Gastroesophageal sphincter (tissue), 4 donors: ENCODE measurements around the gene OLFM2. TPM values are rescaled to one million over a fixed set of nuclear protein-coding genes. Genes with fewer than 3 reads are reported as not detected.
"Not testable (repeated sequence)": the region's sequence is repeated elsewhere in the genome, so short reads cannot be mapped to it uniquely, and the experiment has no call there.

Source experiments
- ATAC-seq: fragments of 150-250 bp; one replicate; pipeline ENCODE4 v1.9.1; 2016; ENCODE audit warnings: mild to moderate bottlenecking, moderate library complexity
- H3K27ac ChIP-seq, 4 donors: fragments of 200-600 bp; sonication (generic) in 3 of 4; 1 replicate in 3 of 4; 2 replicates in 1 of 4; pipeline ENCODE4 v1.5.1; 2016 to 2019
- H3K27me3 ChIP-seq: fragments of 200-600 bp; sonication (generic); one replicate; pipeline ENCODE4 v1.5.1; 2019
- H3K36me3 ChIP-seq, 2 donors: fragments of 200-600 bp; sonication (generic); one replicate each; pipeline ENCODE4 v1.5.1; 2019; ENCODE audit warnings: control low read depth in 1 of 2
- H3K4me1 ChIP-seq, 3 donors: fragments of 200-600 bp; sonication (generic); 1 replicate in 2 of 3; 2 replicates in 1 of 3; pipeline ENCODE4 v1.5.1; 2016 to 2019; ENCODE audit warnings: control low read depth in 2 of 3
- H3K4me3 ChIP-seq, 2 donors: fragments of 200-600 bp; sonication (generic); one replicate each; pipeline ENCODE4 v1.5.1; 2019; ENCODE audit warnings: mild to moderate bottlenecking in 1 of 2, moderate library complexity in 1 of 2
- H3K9me3 ChIP-seq, 3 donors: fragments of 200-600 bp; sonication (generic); one replicate each; pipeline ENCODE4 v1.5.1; 2017 to 2019; ENCODE audit warnings: control low read depth in 2 of 3
- CTCF ChIP-seq, 4 experiments: fragments of 200-600 bp in 2 of 4; fragments of 450-650 bp in 2 of 4; sonication (generic) in 1 of 4; IDR thresholded peaks; one replicate each; pipeline ENCODE4 v1.5.1; 2017 to 2019; ENCODE audit warnings: antibody characterized with exemption in 4 of 4, mild to moderate bottlenecking in 2 of 4, moderate library complexity in 2 of 4
- EP300 ChIP-seq: sonication (generic); formaldehyde crosslinking; IDR thresholded peaks from one replicate; pipeline ENCODE4 v1.6.1; 2017; ENCODE audit warnings: antibody characterized with exemption, mild to moderate bottlenecking
- POLR2A ChIP-seq, 2 donors: fragments of 450-650 bp; IDR thresholded peaks; one replicate each; pipeline ENCODE4 v1.6.1; 2017; ENCODE audit warnings: antibody characterized with exemption in 2 of 2, mild to moderate bottlenecking in 2 of 2, moderate library complexity in 1 of 2
- POLR2AphosphoS5 ChIP-seq: sonication (generic); formaldehyde crosslinking; IDR thresholded peaks from one replicate; pipeline ENCODE4 v1.6.1; 2017; ENCODE audit warnings: antibody characterized with exemption
- WGBS, 2 donors: methylation state at CpG; one replicate each; pipeline ENCODE4 v1.1.5; 2018; ENCODE audit warnings: low coverage in 1 of 2; 5-methylcytosine and 5-hydroxymethylcytosine counted together
- total RNA-seq, 4 donors: library from RNA; depleted of rRNA; stranded (reverse); fragments of >200 nt; gene quantifications; one replicate each; pipeline ENCODE4 v1.1.0, GENCODE V29; 2016

Gene OLFM2
- total RNA-seq, 4 donors from 2014 or later = 2.6 to 21.9 (median 8.5) TPM

- Histone ChIP-seq H3K27me3 (no peaks in the 10 kb centered on the region), H3K9me3 (peaks cover 0 to 10% (median 0%) of the 10 kb centered on the region in 3 donors), H3K4me3 (no peak overlapping the region), H3K36me3 (peaks cover 0 to 98% of the 10 kb centered on the region in 2 donors), H3K4me1 (peaks cover 0 to 27% (median 0%) of the 10 kb centered on the region in 3 donors), H3K27ac (no peak overlapping the region)
- TF ChIP-seq EP300 (no peak), POLR2A (IDR thresholded peaks at IDR 0.05) (no peak), CTCF (IDR thresholded peaks at IDR 0.05) (peak in 3 of 4 experiments; percentile 32 to 45 (median 42)), POLR2AphosphoS5 (peak; percentile 14)
- 20% methylated on average over 2 of the region's 13 CpGs; no CpG with 5 or more reads in 1 of the 2 donors for WGBS, 2 donors
- peak; percentile 81 for ATAC-seq
These were observed 89.1 kb downstream of the OLFM2 start for GRCh38 chr19:9847087-9847671.

GRCh38 chr19:9843626-9844273, 92.6 kb downstream of the OLFM2 start:
- WGBS, 2 donors = 89 to 93% methylated on average over 7 to 8 of the region's 12 CpGs
- not testable (repeated sequence) for H3K27me3 ChIP-seq, H3K4me3 ChIP-seq, ATAC-seq, H3K27ac ChIP-seq, H3K9me3 ChIP-seq
- Histone ChIP-seq H3K4me1 (peaks cover 0 to 33% (median 0%) of the 10 kb centered on the region in 3 donors), H3K36me3 (peaks cover 0 to 100% of the 10 kb centered on the region in 2 donors)

- 94 to 100% methylated on average over 1 to 2 of the region's 9 CpGs for WGBS, 2 donors
- no peaks in the 10 kb centered on the region for H3K27me3 ChIP-seq
- peaks cover 0 to 33% (median 0%) of the 10 kb centered on the region in 3 donors for H3K4me1 ChIP-seq
- ATAC-seq = no peak
- peaks cover 0 to 10% (median 0%) of the 10 kb centered on the region in 3 donors for H3K9me3 ChIP-seq
- H3K27ac ChIP-seq = no peak overlapping the region
- H3K36me3 ChIP-seq = peaks cover 0 to 100% of the 10 kb centered on the region in 2 donors
- TF ChIP-seq CTCF (IDR thresholded peaks at IDR 0.05) (no peak), EP300 (no peak), POLR2A (IDR thresholded peaks at IDR 0.05) (no peak), POLR2AphosphoS5 (no peak)
- no peak overlapping the region for H3K4me3 ChIP-seq
These were observed 93.3 kb downstream of the OLFM2 start for GRCh38 chr19:9842834-9843625.

GRCh38 chr19:9839415-9839814, 96.9 kb downstream of the OLFM2 start:
- TF ChIP-seq CTCF (IDR thresholded peaks at IDR 0.05) = no peak
- no peak for TF ChIP-seq POLR2A (IDR thresholded peaks at IDR 0.05)
- TF ChIP-seq EP300 = no peak
- TF ChIP-seq POLR2AphosphoS5 = no peak
- ATAC-seq = no peak
- H3K27ac ChIP-seq = no peak overlapping the region
- H3K27me3 ChIP-seq = no peaks in the 10 kb centered on the region
- peaks cover 0 to 49% (median 5%) of the 10 kb centered on the region in 3 donors for H3K4me1 ChIP-seq
- peaks cover 0 to 78% of the 10 kb centered on the region in 2 donors for H3K36me3 ChIP-seq
- no peak overlapping the region for H3K4me3 ChIP-seq
- H3K9me3 ChIP-seq = peaks cover 0 to 10% (median 0%) of the 10 kb centered on the region in 3 donors
- WGBS, 2 donors = 43% methylated on average over 1 of the region's 1 CpG; no CpG with 5 or more reads in 1 of the 2 donors

- Histone ChIP-seq H3K9me3 (peaks cover 0 to under 1% (median 0%) of the 10 kb centered on the region in 3 donors), H3K4me1 (peaks cover 0 to 52% (median 5%) of the 10 kb centered on the region in 3 donors), H3K4me3 (no peak overlapping the region), H3K36me3 (peaks cover 0 to 67% of the 10 kb centered on the region in 2 donors), H3K27ac (no peak overlapping the region), H3K27me3 (no peaks in the 10 kb centered on the region)
- no peak for ATAC-seq
- no CpG with 5 or more reads among the region's 15 CpGs for WGBS, 2 donors
- TF ChIP-seq EP300 (no peak), POLR2AphosphoS5 (no peak), POLR2A (IDR thresholded peaks at IDR 0.05) (no peak), CTCF (IDR thresholded peaks at IDR 0.05) (no peak)
These were observed 98.0 kb downstream of the OLFM2 start for GRCh38 chr19:9838324-9838723.
